Endothelial cell of umbilical vein (primary cell): ENCODE measurements around the gene SLC12A2. TPM values are rescaled to one million over a fixed set of nuclear protein-coding genes. Genes with fewer than 3 reads are reported as not detected.

Experiments used
- BruUV-seq: library from RNA; stranded (reverse); fragments of 400-500 nt; replicated peaks from 2 replicates; lab custom pipeline; 2021; lab: Mats Ljungman, UMichigan
- CTCF ChIA-PET: fragments of 300-600, 350-600 bp; sonication (Branson Sonifier 250); formaldehyde crosslinking; loops from one replicate; lab custom pipeline; 2021; ENCODE audit warnings: antibody characterized with exemption, inconsistent platforms; lab: Charles Lee
- POLR2A ChIA-PET: fragments of 300-600, 350-600 bp; sonication (Branson Sonifier 250); formaldehyde crosslinking; loops from one replicate; lab custom pipeline; 2021; ENCODE audit warnings: antibody characterized with exemption, inconsistent platforms; lab: Charles Lee
- DNase-seq: peaks from one replicate; pipeline ENCODE4 v3.0.0-alpha.2; 2011; ENCODE audit warnings: low read depth, low spot score
- FAIRE-seq: peaks from 2 replicates; lab custom pipeline; 2011; peaks lifted over from hg19 to GRCh38; lab: Jason Lieb, UNC
- H2AFZ ChIP-seq: 2 replicates; pipeline ENCODE4 v1.6.0; 2012; ENCODE audit warnings: low read depth, low read length, control low read depth, inconsistent platforms
- H3K27ac ChIP-seq: 2 replicates; pipeline ENCODE4 v1.5.1; 2011; ENCODE audit warnings: low read depth, mild to moderate bottlenecking, control low read depth, low read length, moderate library complexity; ENCODE audit not compliant: insufficient read depth
- H3K27me3 ChIP-seq, 2 experiments: 2 replicates each; pipeline versions ENCODE4 v1.6.0 to v1.6.1; 2011; ENCODE audit warnings: low read length in 2 of 2, mixed read lengths in 1 of 2; ENCODE audit not compliant: control insufficient read depth in 2 of 2, insufficient read depth in 2 of 2
- H3K36me3 ChIP-seq, 2 experiments: 2 replicates in 1 of 2; 3 replicates in 1 of 2; pipeline ENCODE4 v1.5.1; 2011; ENCODE audit warnings: low read length in 2 of 2, mild to moderate bottlenecking in 1 of 2, moderate library complexity in 1 of 2; ENCODE audit not compliant: control insufficient read depth in 2 of 2, insufficient read depth in 2 of 2; ENCODE audit errors: extremely low read depth in 1 of 2
- H3K4me1 ChIP-seq: 3 replicates; pipeline ENCODE4 v1.5.1; 2011; ENCODE audit warnings: mild to moderate bottlenecking, low read length; ENCODE audit not compliant: control insufficient read depth, insufficient read depth; ENCODE audit errors: extremely low read depth
- H3K4me2 ChIP-seq: 2 replicates; pipeline ENCODE4 v1.6.1; 2011; ENCODE audit warnings: low read length, control low read depth, mixed read lengths; ENCODE audit not compliant: insufficient read depth
- H3K4me3 ChIP-seq, 3 experiments: fragments of 200-600 bp in 1 of 3; sonication (generic), shearing (Covaris generic) in 1 of 3; replicated peaks in 1 of 3; 2 replicates each; pipeline ENCODE4 v1.5.1; 2011 to 2016; ENCODE audit warnings: control low read depth in 3 of 3, low read length in 3 of 3, mild to moderate bottlenecking in 2 of 3, inconsistent platforms in 1 of 3, low read depth in 1 of 3, moderate library complexity in 1 of 3; ENCODE audit not compliant: insufficient read depth in 1 of 3
- H3K79me2 ChIP-seq: 2 replicates; pipeline ENCODE4 v1.6.0; 2012; ENCODE audit warnings: low read length, inconsistent platforms; ENCODE audit not compliant: control insufficient read depth, insufficient read depth
- H3K9ac ChIP-seq: replicated peaks from 2 replicates; pipeline ENCODE3; 2011; ENCODE audit warnings: low read length, control low read depth; ENCODE audit not compliant: insufficient read depth; ENCODE audit errors: extremely low read depth
- H3K9me1 ChIP-seq: replicated peaks from 3 replicates; pipeline ENCODE4 v1.6.0; 2011; ENCODE audit warnings: mild to moderate bottlenecking, low read length; ENCODE audit not compliant: control insufficient read depth, insufficient read depth; ENCODE audit errors: extremely low read depth
- H3K9me3 ChIP-seq: replicated peaks from 2 replicates; pipeline ENCODE4 v1.5.1; 2012; ENCODE audit warnings: low read length, inconsistent platforms; ENCODE audit not compliant: control insufficient read depth, insufficient read depth
- H4K20me1 ChIP-seq: replicated peaks from 2 replicates; pipeline ENCODE3; 2011; ENCODE audit warnings: mild to moderate bottlenecking, low read length; ENCODE audit not compliant: control insufficient read depth, insufficient read depth; ENCODE audit errors: extremely low read depth
- EZH2 ChIP-seq: IDR thresholded peaks from 2 replicates; pipeline ENCODE4 v1.6.1; 2012; ENCODE audit warnings: borderline replicate concordance, low read depth, mild to moderate bottlenecking, moderate library complexity, low read length, inconsistent platforms; ENCODE audit not compliant: severe bottlenecking
- FOS ChIP-seq: IDR thresholded peaks from 2 replicates; pipeline ENCODE4 v1.6.1; 2011; ENCODE audit warnings: mild to moderate bottlenecking, low read length, moderate library complexity, borderline replicate concordance; ENCODE audit not compliant: insufficient read depth
- GATA2 ChIP-seq: IDR thresholded peaks from 2 replicates; pipeline ENCODE4 v1.7.0; 2011; ENCODE audit warnings: low read depth, mild to moderate bottlenecking, moderate library complexity, mixed read lengths, low read length; ENCODE audit not compliant: insufficient read length, insufficient read depth
- JUN ChIP-seq: IDR thresholded peaks from 2 replicates; pipeline ENCODE4 v1.6.1; 2011; ENCODE audit warnings: borderline replicate concordance, low read depth; ENCODE audit not compliant: insufficient read length, insufficient read depth
- MYC ChIP-seq: IDR thresholded peaks from one replicate; pipeline ENCODE4 v1.6.1; 2011; ENCODE audit warnings: mild to moderate bottlenecking, low read depth, low read length
- POLR2A ChIP-seq: IDR thresholded peaks from 2 replicates; pipeline ENCODE4 v1.6.1; 2012; ENCODE audit warnings: low read depth, mild to moderate bottlenecking, control low read depth, low read length
- POLR2AphosphoS5 ChIP-seq: IDR thresholded peaks from 2 replicates; pipeline ENCODE4 v1.6.1; 2012; ENCODE audit warnings: low read depth, mild to moderate bottlenecking, control low read depth, low read length, moderate library complexity; ENCODE audit not compliant: insufficient read depth
- dilution Hi-C: fragments of 300-500 bp; cut with MboI; formaldehyde crosslinking; loops from one replicate; pipeline ENCODE4 v1.15.0; 2019; ENCODE audit warnings: low sequenced_read_pairs; ENCODE audit not compliant: extremely low pct_ligation_motif_present
- intact Hi-C: fragments of 100-400 bp; cut with micrococcal nuclease; formaldehyde crosslinking; loops from one replicate; pipeline ENCODE4 v1.10.0; 2022
- polyA plus RNA-seq, 4 experiments: library from polyadenylated mRNA; depleted of rRNA in 3 of 4; stranded (reverse) in 3 of 4; unstranded in 1 of 4; fragments of >200 nt; gene quantifications; 2 replicates each; pipeline versions ENCODE4 v1.2.1 to v1.2.3, GENCODE V29; 2011 to 2012; ENCODE audit warnings: missing spikeins in 1 of 4
- total RNA-seq: library from RNA; stranded (reverse); gene quantifications from 2 replicates; pipeline ENCODE4 v1.2.3, GENCODE V29; 2021
- TF ChIP-seq, protein P1 (sequence below), 2 donors: IDR thresholded peaks; 1 replicate in 1 of 2; 2 replicates in 1 of 2; pipeline ENCODE4 v1.5.1; 2011; ENCODE audit warnings: low read length in 2 of 2, mild to moderate bottlenecking in 2 of 2, moderate library complexity in 2 of 2, control low read depth in 1 of 2, inconsistent platforms in 1 of 2, low read depth in 1 of 2; ENCODE audit not compliant: insufficient read depth in 1 of 2; ENCODE audit errors: extremely low read depth in 1 of 2
- TF ChIP-seq, protein P2 (sequence below): IDR thresholded peaks from 2 replicates; pipeline ENCODE4 v1.6.1; 2011; ENCODE audit not compliant: insufficient read depth, insufficient read length

The SLC12A2 gene
- total and polyA plus RNA-seq, 2 donors (not counting 3 experiments of a cell fraction or from before 2014, with no cell fraction given) = 11.0 to 59.5 TPM

- H2AFZ ChIP-seq = no peak overlapping the region
- CTCF ChIA-PET = no interaction called here
- POLR2A ChIA-PET = no interaction called here
These were observed 25.6 kb downstream of the SLC12A2 start for GRCh38 chr5:128109138-128109537.

More at GRCh38 chr5:128109138-128109537, 25.6 kb downstream of the SLC12A2 start:
- TF ChIP-seq FOS = no peak
- no peak for TF ChIP-seq EZH2
- TF ChIP-seq JUN = no peak
- TF ChIP-seq, protein P1, sequence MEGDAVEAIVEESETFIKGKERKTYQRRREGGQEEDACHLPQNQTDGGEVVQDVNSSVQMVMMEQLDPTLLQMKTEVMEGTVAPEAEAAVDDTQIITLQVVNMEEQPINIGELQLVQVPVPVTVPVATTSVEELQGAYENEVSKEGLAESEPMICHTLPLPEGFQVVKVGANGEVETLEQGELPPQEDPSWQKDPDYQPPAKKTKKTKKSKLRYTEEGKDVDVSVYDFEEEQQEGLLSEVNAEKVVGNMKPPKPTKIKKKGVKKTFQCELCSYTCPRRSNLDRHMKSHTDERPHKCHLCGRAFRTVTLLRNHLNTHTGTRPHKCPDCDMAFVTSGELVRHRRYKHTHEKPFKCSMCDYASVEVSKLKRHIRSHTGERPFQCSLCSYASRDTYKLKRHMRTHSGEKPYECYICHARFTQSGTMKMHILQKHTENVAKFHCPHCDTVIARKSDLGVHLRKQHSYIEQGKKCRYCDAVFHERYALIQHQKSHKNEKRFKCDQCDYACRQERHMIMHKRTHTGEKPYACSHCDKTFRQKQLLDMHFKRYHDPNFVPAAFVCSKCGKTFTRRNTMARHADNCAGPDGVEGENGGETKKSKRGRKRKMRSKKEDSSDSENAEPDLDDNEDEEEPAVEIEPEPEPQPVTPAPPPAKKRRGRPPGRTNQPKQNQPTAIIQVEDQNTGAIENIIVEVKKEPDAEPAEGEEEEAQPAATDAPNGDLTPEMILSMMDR (IDR thresholded peaks at IDR 0.05; ENCODE audit: extremely low read depth in 1 of 2, insufficient read depth in 1 of 2, low read depth in 1 of 2, low read length in 2 of 2) = no peak
- TF ChIP-seq GATA2 = no peak
- TF ChIP-seq, protein P2, sequence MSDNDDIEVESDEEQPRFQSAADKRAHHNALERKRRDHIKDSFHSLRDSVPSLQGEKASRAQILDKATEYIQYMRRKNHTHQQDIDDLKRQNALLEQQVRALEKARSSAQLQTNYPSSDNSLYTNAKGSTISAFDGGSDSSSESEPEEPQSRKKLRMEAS = no peak
- TF ChIP-seq POLR2A = no peak
- no peak for TF ChIP-seq MYC
- no peak for TF ChIP-seq POLR2AphosphoS5
- H3K36me3 ChIP-seq = peaks cover 0 to 12% of the 10 kb centered on the region in 2 experiments
- dilution Hi-C loops (no loop called here), intact Hi-C loops (no loop called here)
- peaks cover 4% of the 10 kb centered on the region for H3K9me1 ChIP-seq
- H3K79me2 ChIP-seq = peaks cover 32% of the 10 kb centered on the region
- peaks cover 3% of the 10 kb centered on the region for H4K20me1 ChIP-seq
- H3K9me3 ChIP-seq = no peaks in the 10 kb centered on the region
- no peaks in the 10 kb centered on the region for H3K4me1 ChIP-seq
- no peak for FAIRE-seq
- DNase-seq = no peak
- H3K27ac ChIP-seq = no peak overlapping the region
- no TSS peak for BruUV-seq
- H3K4me2 ChIP-seq = no peak overlapping the region
- no peaks in the 10 kb centered on the region for H3K27me3 ChIP-seq
- H3K4me3 ChIP-seq = no peak overlapping the region
- H3K9ac ChIP-seq = no peak overlapping the region
